ENCODE results near the gene IL11. TPM values are rescaled to one million over a fixed set of nuclear protein-coding genes. Genes with fewer than 3 reads are reported as not detected.

Gene IL11
- total and polyA plus RNA-seq, 2 of the 8 experiments (the other 6 are each of a cell fraction or from before 2014, with no cell fraction given), result 1.7 to 2.8 TPM

DNA sequence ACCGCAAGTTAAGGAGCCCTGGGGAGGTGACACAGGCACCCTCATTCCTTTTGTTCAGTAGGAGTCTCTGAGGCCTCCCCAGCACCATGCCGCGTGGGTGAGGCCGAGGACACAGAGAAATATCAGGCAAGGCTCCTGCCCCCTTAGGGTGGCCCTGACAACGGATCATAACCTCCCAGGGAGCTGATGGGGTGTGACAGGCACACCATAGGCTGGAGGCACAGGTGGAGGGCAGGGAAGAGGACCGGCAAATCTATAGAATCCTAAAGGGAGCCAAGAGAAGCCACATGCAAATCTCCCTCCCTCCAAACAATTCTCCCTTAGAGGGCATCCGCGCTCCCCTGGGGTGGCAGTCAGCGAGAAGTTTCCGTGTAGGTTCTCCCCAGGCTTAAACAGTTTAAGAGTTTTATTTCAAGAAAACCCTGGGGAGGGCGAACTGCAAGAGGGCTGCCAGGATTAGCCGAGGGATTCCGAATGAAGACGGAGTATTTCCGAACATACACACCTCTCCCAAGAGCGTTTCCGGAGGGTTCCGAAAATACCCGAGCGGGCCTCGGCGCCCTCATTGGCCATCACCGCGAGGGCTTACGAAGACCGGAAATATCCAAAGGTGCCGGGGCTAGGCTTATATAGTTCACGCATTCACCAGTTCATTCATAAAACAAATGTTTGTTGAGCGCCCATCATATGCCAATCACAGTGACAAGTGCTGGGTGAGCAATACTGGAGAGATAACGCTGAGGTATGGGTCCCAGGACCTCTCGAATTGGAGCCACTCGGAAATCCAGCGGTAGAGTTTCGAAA lies 14.9 kb upstream of the IL11 start:
- H3K14ac ChIP-seq (ENCODE audit: insufficient read length), result no peak overlapping the region
- TF ChIP-seq YY1 (IDR thresholded peaks at IDR 0.05; ENCODE audit: low read depth, low read length) (no peak), ATF2 (IDR thresholded peaks at IDR 0.05; ENCODE audit: low read length) (no peak), EGR1 (IDR thresholded peaks at IDR 0.05; ENCODE audit: borderline replicate concordance, low read depth, low read length) (no peak), SP4 (IDR thresholded peaks at IDR 0.05; ENCODE audit: low read length) (0 out of 2 replicates have a peak, but pooled peaks have one; percentile 90), KDM4A (IDR thresholded peaks at IDR 0.05; ENCODE audit: low read depth, low read length, severe bottlenecking) (peak; percentile 7), SIRT6 (IDR thresholded peaks at IDR 0.05; ENCODE audit: low read length) (no peak), FOSL1 (IDR thresholded peaks at IDR 0.05; ENCODE audit: insufficient read depth, low read depth, low read length) (no peak), JUN (IDR thresholded peaks at IDR 0.05; ENCODE audit: low read depth, low read length) (no peak)
- TF ChIP-seq, protein P1, sequence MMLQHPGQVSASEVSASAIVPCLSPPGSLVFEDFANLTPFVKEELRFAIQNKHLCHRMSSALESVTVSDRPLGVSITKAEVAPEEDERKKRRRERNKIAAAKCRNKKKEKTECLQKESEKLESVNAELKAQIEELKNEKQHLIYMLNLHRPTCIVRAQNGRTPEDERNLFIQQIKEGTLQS (IDR thresholded peaks at IDR 0.05; ENCODE audit: insufficient read depth, low read depth, low read length), result no peak

More for the DNA sequence above, 14.9 kb upstream of the IL11 start:
- Histone ChIP-seq H2BK5ac (ENCODE audit: low read depth, low read length) (peak overlapping the region; percentile 90), H3K79me2 (ENCODE audit: control insufficient read depth in 1 of 2, insufficient read depth in 2 of 2, low read length in 2 of 2) (peaks cover 17 to 27% of the 10 kb centered on the region in 2 experiments; a peak in 3 of 4 replicates), H3K56ac (replicated peaks; ENCODE audit: insufficient read length, low read depth, low read length) (peak overlapping the region; percentile 83), H3K27me3 (replicated peaks in 1 of 4; ENCODE audit: control insufficient read depth in 3 of 4, extremely low read depth in 1 of 4, insufficient read depth in 3 of 4, low read length in 3 of 4) (peaks cover 0 to 6% (median 3%) of the 10 kb centered on the region in 4 experiments; a peak in 3 of 7 replicates), H4K5ac (ENCODE audit: insufficient read length, low read depth, low read length) (peak overlapping the region; percentile 91), H3K79me1 (ENCODE audit: low read depth, low read length) (peaks cover 33% of the 10 kb centered on the region), H4K20me1 (replicated peaks in 1 of 2; ENCODE audit: control insufficient read depth in 1 of 2, insufficient read depth in 2 of 2, low read length in 2 of 2) (peaks cover 25 to 44% of the 10 kb centered on the region in 2 experiments), H3K4me1 (replicated peaks in 1 of 4; ENCODE audit: control insufficient read depth in 3 of 4, insufficient read depth in 4 of 4, low read length in 3 of 4) (peaks cover 0 to 43% (median 34%) of the 10 kb centered on the region in 4 experiments; a peak in 6 of 7 replicates), H3K36me3 (ENCODE audit: control insufficient read depth in 2 of 4, insufficient read depth in 4 of 4, low read length in 3 of 4) (peaks cover 23 to 35% (median 26%) of the 10 kb centered on the region in 4 experiments), H2AK5ac (ENCODE audit: low read depth, low read length) (peak overlapping the region; percentile 88), H3K23me2 (ENCODE audit: low read depth, low read length) (peaks cover 31% of the 10 kb centered on the region), H4K91ac (replicated peaks; ENCODE audit: insufficient read length, low read length) (peak overlapping the region; percentile 71), H3K4me3 (ENCODE audit: extremely low read depth in 1 of 4, insufficient read depth in 2 of 4, low read depth in 3 of 4, low read length in 4 of 4) (peak overlapping the region; percentile 89 to 97 (median 94)), H3K27ac (ENCODE audit: low read depth, low read length) (peak overlapping the region; percentile 86; the same call in 1 of the 2 replicates), H2BK120ac (replicated peaks; ENCODE audit: low read depth, low read length) (no peak overlapping the region), H3K23ac (ENCODE audit: insufficient read length) (no peak overlapping the region), H2BK15ac (ENCODE audit: low read length) (peak overlapping the region; percentile 96; the same call in 1 of the 2 replicates), H2AFZ (ENCODE audit: low read length) (peak overlapping the region; percentile 98), H3K4me2 (ENCODE audit: insufficient read depth in 1 of 2, low read depth in 2 of 2, low read length in 2 of 2) (peak overlapping the region; percentile 87 to 95), H4K8ac (ENCODE audit: extremely low read depth, insufficient read depth, low read length) (no peak overlapping the region), H3K4ac (replicated peaks; ENCODE audit: insufficient read length, low read depth, low read length) (no peak overlapping the region), H3K18ac (ENCODE audit: extremely low read depth, low read length) (peak overlapping the region; percentile 99), H3K9me3 (ENCODE audit: insufficient read depth in 2 of 2, low read depth in 1 of 2, low read length in 1 of 2) (no peaks in the 10 kb centered on the region), H2BK12ac (ENCODE audit: low read depth, low read length) (peak overlapping the region; percentile 84), H2BK20ac (ENCODE audit: low read length) (0 out of 2 replicates have a peak overlapping the region, but pooled peaks have one; percentile 61), H3K9ac (replicated peaks in 1 of 4; ENCODE audit: extremely low read depth in 1 of 4, low read depth in 3 of 4, low read length in 3 of 4) (peak overlapping the region in 3 of 4 experiments; percentile 80 to 93 (median 85); a peak in 6 of 7 replicates)
- ChIA-PET CTCF (ENCODE audit: partially characterized antibody) (interaction anchor here (0.9 to 3.2 kb wide), 12 partner anchors 13 to 244 kb away, joined by 3 to 37 read pairs (median 6); partner anchors contain the start of gene UBE2S), POLR2A (ENCODE audit: partially characterized antibody) (interaction anchor here (0.6 to 26.7 kb wide), 27 partner anchors 8 to 269 kb away, joined by 3 to 874 read pairs (median 7); partner anchors contain the start of genes COX6B2, HSPBP1, IL11 and KMT5C)
- DNase-seq (ENCODE audit: low read depth in 1 of 2, low spot score in 2 of 2) (peak; percentile 71 to 98), FAIRE-seq (peak; percentile 57)
- 3% methylated on average over 32 of the region's 34 CpGs; no CpG with 5 or more reads in 1 of the 2 experiments for WGBS, 2 experiments (ENCODE audit: extremely low coverage in 1 of 2, insufficient coverage in 1 of 2, insufficient read length in 1 of 2, insufficient replicate concordance in 2 of 2, low coverage in 1 of 2, low lambda C conversion rate in 2 of 2, missing lambda C conversion rate in 1 of 2)
